Activated CD4-positive, alpha-beta T cell treated with anti-CD3 and anti-CD28 coated beads, Interleukin-2, amount 50 U/mL, for 16 hours (primary cell): ENCODE results near the gene PHRF1.
"Not testable (repeated sequence)": the region's sequence is repeated elsewhere in the genome, so short reads cannot be mapped to it uniquely, and the experiment has no call there.

Source experiments
- DNase-seq: peaks from one replicate; pipeline ENCODE4 v3.0.0-alpha.2; 2020

Gene PHRF1

DNA sequence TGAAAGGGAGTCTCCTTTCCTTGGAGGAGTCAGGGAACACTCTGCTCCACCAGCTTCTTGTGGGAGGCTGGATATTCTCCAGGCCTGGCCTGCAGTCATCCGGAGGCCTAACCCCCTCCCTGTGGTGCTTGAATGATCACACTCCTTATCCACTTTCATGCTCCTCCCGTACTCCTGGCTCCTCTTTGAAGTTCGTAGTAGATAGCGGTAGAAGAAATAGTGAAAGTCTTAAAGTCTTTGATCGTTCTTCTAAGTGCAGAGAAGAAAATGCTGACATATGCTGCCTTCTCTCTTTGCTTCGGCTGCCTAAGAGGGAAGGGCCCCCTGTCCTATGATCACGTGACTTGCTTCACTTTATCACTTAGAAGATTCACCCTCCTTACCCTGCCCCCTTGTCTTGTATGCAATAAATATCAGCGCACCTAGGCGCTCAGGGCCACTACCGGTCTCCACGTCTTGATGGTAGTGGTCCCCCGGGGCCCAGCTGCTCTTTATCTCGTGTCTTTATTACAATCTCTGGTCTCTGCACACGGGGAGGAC, 2.2 kb upstream of the PHRF1 start:
- DNase-seq, result not testable (repeated sequence)

DNA sequence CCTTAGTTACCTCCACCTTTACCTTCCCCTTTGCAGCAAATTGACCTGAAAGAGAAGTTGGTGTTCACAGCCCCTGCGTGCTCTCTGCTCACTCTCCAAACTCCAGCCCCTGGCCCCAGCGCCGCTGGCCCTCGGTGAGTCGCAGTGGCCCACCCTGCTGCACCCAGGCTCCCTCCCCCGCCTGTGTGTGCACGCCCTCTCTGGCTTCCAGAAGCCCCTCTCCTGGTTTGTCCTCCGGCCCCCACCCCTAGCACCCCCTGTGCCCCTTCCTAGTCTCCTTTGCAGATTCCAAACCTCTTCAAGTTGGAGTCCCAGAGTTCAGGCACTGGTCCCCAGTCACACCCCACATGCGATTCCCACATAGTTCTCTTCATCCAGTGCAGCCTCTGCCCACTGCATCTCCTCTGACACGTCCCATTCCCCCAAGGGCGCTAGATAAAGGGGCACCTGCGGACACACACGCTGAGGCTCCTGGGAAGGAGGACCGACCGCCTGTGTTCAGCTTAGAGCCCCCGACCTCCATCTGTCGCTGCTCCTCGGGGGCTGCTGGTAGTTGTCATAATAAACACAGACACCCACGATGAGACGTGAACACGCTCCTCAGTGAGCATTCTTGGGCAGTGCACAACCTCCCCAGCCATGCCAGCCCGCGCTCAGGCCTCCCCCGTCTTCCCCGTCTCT, 1.5 kb upstream of the PHRF1 start:
- DNase-seq, result no peak

DNA sequence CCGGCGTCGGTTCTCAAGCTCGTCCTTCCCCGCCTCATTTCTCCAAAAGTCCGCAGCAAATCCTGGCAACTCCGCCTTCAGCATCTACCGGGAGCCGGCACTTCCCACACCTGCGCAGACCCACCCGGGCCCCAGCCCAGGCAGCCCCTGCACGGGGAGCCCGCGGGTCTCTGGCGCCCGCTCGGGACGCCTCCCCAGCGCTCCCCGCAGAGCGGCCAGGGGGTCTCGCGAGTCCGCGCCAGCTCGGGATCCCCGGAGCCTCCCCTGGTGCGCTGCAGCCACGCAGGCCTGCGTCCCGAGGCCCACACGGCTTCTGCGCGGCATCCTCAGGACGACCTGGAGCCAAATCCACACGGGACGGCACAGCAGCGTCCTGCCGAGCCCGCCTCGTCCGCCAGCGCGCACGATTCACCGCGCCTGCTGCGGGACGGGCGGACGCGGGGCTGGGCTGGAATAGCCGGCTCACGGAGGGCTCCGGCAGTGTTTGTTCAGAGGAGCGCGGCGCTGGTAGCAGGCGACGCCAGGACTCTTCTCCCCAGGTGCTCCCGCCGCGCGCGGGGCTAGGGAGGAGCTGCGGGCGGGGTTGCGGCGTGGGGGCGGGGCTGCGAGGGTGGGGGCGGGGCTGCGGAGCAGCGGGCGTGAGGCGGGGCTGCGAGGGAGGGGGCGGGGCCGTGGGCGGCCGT, 816 bp upstream of the PHRF1 start:
- DNase-seq, result no peak

DNA sequence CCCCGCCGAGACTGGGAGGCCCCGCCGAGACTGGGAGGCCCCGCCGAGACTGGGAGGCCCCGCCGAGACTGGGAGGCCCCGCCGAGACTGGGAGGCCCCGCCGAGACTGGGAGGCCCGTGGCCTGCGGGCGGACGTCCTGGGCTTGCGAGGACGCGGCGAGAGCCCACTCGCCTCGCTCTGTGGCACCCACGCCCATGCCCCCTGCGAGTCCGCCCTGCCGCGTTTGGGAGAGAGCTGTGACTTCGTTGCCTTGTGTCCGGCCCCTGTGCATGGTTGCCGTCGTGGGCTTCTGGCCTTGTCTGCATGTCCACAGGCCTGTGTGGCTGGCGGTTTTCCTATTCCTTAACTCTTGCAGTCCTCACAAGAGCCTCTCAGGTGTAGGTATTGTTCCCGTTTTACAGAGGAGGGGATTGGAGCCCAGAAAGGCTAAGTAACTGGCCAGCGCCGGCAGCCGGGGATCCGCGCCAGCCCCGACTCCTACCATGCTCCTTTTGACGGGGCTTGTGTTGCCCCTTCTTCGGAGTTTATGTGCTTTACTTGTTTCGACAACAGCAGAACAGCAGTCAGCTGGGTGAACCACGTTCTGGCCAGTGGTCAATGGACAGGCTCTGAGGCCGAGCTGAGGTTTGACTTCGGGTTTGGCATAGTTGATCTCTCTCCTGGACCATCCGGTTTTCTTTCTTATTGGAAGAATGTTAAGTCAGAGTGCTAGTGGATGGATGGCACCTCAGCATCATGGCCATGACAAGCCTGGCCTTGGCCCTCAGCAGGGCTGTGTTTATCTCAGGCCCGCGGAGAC, 741 bp downstream of the PHRF1 start:
- no peak for DNase-seq

DNA sequence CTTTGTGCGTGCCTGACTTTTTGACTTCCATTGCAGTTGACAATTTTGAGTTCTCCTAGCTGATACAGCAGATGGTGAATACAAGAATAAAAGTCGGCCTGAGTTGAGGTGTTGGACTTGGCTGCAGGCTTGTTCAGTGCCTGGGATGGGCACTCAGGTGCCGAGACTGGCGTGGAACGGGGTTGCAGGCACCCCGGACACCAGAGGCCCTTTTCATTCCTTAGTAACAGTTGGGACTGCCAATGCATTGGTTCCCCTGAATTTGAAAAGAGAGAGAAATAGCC, 1.3 kb downstream of the PHRF1 start:
- DNase-seq, result no peak

DNA sequence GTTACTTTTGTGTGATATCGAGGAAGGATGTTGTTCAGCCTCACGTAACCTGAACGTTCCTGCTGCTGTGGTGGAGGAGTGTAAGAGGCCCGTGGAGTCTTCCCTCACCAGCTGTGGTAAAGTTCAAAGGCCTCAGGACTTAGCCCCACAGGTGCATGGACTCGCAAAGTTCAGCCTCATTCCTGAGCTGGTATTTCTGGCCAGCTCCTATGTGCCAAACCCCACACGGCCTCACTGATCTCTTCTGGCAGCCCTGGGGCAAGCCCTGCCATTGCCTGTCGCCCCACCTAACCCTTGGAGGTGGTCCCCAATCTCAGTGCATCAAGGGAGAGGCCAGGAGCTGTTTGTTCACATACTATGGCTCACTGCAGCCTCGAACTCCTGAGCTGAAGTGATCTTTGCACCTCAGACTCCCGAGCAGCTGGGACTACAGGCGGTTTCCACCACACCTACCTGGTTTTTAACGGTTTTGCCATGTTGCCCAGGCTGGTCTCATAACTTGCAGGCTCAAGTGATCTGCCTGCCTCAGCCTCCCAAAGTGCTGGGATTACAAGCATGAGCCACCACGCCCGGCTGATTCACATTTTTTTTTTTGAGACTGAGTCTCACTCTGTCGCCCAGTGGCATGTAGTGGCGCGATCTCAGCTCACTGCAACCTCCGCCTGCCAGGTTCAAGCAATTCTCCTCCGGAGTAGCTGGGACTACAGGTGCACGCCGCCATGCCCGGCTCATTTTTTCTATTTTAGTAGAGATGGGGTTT, 2.2 kb downstream of the PHRF1 start:
- no peak for DNase-seq

DNA sequence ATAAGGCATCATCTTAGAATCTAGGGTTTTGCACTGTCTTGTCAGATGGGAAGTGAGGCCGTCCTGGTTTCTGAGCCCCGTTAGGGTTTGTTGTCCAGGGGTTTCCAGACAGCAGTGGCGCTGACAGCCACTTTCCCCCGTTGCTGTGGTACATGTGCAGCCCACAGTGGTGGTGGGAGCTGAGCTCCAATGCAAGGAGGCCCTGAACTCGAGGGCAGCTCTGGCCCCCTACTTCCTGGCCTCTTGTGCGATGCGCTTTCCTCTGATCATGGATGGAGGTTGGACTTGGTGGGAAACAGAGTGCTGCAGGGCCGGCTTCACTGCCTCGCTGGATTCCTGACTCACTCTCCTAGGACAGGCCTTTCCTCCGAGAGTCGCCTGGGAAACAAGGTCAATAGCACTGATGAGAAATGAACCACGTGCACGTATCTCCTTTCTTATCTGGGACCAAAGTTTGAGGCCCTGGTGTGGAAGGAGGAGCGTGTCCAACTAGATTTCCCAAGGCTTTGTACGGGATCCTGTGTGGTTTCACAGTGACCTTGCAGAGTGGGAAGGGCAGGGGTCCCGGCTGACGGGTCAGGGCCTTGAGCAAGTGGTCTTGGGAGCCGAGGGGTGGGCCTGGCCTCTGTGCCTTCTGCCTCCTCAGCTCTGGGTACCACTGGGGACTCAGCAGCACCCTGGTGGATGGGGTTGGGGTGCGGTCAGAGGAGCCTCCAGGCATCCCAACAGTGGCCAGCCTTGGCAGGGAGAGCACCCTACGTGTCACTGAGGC, 3.7 kb downstream of the PHRF1 start:
- DNase-seq, result no peak

DNA sequence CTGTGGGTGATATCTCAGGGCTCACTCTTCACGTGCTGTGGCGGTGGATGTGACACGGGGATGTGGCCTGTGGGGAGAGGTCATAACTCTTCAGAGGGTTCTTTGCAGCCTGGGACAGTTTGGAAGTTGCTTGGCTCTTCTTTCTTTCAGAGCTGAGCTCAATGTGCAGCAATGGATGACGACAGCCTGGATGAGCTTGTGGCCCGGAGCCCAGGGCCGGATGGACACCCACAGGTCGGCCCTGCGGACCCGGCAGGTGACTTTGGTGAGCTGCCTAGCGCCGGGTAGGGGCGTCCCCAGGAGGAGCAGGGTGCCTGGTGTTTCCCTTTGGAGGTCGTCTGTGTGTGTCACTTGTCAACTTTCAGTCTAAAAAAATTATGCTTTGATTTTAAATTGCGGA, 5.1 kb downstream of the PHRF1 start:
- DNase-seq, result no peak

DNA sequence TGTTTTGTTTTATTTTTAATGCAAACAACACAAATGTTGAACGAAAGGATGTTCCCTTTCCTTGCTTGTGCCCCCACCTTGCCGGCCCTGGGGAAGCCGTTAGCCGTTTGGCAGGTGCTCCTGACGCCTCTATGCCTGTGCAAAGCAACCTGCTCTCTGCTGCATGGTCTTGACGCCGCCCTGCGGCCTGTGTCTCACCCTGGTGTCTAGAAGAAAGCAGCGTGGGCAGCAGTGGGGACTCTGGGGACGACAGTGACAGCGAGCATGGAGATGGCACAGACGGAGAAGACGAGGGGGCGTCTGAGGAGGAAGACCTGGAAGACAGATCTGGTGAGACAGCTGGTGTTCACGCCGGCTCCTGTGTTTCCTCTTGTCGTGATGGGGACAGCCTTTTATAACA, 5.5 kb downstream of the PHRF1 start:
- DNase-seq, result no peak

DNA sequence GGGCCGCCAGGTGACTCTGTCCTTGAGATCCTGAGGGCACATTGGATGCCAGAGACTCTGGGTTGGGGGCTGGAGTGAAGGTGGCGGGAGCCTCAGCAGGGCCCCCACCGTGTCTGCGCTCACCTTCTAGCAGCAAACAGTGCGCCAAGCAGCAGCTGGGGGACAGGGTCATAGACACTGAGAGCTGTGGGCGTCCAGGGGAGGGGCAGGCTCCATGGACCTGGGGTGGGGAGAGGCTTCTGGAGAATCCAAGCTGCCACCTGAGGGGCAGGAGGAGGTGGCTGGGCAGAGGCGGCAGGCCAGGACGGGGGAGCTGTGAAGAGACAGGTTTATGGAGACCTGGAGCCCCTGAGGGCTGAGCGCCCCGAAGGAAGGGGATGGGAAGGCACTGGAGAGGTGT, 8.0 kb downstream of the PHRF1 start:
- no peak for DNase-seq

DNA sequence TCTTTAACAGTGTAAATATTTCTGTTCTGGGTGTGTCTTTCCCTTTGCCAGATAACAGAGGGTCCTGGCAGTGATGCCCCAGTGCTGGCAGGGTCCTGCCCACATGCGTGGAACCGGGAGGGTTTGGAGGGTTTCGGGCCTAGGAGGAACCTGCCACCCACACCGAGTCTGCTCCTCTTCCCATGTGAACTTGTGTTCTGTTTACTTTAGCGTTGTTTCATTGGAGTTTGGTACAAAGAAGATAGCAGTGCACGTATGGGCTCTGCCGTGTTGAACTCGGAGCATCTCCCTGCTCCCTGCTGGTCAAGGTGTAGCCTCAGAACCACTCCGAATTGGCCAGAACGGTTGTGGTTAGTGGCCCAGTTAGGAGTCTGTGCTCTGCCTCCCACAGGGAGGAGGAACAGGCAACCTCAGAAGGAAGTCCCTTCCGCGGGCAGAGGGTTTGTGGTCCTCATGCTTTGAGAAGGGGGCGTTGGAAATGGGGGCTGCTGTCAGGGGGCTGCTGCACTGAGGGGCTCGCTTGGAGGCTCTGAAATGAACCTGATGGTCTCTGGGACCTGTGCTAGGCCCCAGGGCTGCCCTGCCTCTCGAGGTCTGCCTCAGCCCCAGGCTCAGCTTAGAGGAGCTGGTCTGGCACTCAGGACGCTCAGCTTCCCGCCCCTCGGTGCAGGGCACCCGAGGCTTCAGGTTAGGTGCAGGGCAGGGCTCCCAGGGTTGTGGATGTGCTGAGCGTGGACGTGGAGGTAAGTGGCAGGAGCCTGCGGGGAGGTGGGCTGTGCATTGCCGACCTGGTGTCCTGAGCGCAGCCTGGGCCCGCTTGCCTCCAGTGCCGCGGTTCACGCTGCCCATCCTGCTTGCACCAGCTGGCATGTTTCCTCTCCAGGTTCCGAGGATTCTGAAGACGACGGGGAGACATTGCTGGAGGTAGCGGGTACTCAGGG, 10.4 kb downstream of the PHRF1 start:
- DNase-seq, result no peak

DNA sequence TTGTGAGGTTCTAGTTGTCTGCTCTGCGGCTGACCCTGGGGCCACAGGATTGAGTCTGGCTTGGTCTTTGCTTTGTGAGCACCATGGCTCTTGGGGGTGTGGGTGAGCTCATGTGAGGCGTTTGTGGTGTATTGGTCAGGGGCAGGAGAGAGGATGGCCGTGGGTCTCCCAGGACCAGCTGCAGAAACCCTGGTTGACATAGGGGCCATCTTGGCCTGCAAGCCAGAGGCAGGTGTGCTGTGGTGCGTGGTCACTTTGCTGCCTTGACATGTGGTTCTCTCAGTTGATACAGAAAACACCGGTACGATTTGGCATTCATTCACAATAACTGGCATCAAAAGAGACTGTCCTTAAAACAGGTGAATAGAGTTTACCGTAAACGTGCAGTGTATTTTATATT, 11.3 kb downstream of the PHRF1 start:
- DNase-seq, result no peak

DNA sequence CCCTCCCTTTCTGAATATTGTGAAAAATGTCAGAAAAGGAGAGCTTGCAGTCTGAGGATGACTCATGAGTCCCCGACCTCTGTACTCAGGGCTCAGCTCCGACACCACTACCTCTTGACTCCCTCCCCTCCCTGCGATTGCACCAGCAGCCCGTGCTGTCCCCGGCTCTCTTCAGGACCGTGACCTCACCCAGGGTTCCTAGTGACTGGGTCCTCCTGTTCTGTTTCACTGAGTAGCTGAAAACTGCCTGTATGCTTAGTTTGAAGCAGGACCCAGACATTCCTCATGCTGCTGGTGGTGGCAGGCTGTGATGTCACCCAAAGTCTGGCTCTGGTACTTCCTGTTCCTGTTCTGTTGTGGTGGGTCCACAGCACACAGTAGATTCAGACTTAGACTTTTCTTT, 11.7 kb downstream of the PHRF1 start:
- peak; percentile 80 for DNase-seq

DNA sequence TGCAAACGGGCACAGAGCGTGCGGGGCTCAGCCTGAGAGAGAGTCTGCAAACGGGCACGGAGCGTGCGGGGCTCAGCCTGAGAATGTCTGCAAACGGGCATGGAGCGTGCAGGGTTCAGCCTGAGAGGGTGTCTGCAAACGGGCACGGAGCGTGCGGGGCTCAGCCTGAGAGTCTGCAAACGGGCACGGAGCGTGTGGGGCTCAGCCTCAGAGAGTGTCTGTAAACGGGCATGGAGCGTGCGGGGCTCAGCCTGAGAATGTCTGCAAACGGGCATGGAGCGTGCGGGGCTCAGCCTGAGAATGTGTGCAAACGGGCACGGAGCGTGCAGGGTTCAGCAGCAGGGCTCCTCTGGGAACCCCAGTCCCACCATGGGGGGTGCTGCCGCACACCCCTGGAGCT, 13.5 kb downstream of the PHRF1 start:
- DNase-seq, result no peak

DNA sequence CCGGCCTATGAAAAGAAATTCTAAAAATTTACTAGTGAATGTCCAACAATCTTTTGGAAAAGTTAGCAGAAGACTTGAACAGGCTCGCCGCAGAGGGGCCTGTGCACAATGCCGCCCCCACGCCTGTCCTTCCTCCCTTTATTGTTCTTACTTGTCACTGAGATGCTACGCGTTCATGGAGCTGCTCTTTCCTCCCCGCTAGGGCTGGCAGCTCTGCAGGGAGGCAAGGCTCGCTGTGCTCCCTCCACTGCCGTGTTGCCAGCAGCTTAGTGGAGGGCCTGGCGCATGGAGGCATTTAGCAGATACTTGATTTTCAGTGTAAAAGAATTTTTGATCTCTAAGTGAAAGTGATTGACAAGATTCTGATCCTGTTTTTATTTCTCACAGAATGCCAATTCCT, 14.7 kb downstream of the PHRF1 start:
- no peak for DNase-seq

DNA sequence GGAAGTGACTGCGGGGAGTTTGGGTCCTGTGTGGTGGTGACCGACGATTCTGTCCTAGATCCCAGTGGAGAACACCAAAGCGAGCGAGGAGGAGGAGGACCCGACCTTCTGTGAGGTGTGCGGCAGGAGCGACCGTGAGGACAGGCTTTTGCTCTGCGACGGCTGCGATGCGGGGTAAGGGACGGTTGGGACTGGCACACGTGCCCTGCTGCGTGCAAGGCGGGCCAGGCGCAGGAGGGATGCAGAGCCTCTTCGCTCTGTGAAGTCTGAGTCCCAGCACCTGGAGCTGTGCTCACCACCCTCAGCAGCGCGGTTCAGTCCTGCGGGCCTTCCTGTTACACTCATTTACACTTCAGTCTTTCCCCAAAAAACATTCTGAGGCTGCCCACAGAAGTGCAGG, 16.2 kb downstream of the PHRF1 start:
- no peak for DNase-seq

DNA sequence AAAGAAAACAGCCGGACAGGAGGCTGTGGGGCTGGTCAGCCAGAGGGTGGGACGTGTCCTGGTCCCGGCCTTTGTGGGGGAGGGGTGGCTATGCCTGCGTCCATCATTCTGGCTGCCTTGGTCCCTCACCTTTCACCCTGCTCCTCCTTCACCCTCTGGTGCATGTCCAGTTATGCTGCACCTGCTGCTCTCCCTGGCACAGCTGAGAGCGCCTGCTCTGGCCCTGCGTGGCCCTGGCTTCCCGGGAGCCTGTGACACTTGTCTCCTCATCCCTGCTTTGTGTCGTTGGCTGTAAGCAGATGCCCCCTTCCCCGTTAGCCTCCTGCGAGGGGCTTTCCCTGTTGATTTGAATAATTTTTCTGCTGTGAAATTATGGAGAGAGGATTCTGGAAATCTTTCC, 16.6 kb downstream of the PHRF1 start:
- DNase-seq, result no peak

DNA sequence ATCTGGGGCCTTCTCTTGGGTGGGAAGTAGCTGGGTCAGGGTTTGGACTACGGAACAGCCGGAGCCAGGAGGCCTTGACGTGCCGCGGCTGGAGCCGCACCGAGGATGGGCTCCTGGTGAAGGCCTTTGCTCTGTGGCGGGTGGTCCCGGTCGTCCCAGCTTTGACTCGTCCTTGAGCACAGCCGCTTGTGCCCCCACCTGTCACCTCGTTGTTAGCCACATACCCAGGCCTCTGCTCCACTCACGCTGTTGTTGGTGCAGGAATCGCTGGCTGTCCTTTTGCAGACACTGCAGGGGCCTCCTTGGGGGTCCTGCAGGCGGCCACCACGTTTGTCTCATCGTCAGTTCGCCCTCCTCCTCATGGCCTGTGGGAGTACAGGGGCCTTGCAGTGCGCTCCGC, 17.1 kb downstream of the PHRF1 start:
- DNase-seq, result no peak

DNA sequence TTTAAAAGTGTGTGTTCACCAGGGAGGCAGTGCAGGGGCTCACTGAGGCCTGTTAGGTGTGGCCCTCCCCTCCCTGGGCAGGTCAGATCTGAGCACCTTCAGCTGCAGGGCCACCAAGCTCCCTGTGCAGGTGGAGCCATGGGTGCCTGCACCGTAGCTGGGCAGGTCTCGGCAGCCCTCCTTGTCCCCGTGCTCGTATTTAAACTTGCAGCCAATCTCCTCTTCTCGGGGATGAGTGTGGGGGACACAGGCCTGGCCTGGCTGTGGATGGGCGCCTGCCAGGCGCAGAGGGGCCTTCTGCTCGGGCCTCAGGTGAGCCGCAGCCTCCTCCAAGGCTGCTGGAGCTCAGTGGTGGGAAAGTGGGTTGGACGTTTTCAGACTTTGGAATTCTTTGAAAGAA, 19.1 kb downstream of the PHRF1 start:
- no peak for DNase-seq

DNA sequence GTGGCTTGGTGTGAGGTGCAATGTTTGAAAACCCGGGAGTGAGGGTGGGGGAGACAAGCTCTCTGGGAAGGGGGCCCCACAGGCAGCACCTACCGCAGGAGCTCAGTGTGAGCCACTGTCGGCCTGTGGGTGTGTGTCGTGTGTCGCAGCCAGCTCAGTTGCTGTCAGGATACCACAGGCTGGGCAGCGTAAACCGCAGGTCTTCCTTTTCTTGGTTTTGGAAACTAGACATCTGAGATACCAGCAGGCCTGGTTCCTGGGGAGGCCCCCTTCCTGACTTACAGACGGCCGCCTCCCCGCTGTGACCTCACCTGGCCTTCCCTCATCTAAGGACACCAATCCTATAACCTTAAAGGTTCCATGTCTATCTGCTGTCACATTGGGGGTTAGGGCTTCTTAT, 20.1 kb downstream of the PHRF1 start:
- peak; percentile 34 for DNase-seq

DNA sequence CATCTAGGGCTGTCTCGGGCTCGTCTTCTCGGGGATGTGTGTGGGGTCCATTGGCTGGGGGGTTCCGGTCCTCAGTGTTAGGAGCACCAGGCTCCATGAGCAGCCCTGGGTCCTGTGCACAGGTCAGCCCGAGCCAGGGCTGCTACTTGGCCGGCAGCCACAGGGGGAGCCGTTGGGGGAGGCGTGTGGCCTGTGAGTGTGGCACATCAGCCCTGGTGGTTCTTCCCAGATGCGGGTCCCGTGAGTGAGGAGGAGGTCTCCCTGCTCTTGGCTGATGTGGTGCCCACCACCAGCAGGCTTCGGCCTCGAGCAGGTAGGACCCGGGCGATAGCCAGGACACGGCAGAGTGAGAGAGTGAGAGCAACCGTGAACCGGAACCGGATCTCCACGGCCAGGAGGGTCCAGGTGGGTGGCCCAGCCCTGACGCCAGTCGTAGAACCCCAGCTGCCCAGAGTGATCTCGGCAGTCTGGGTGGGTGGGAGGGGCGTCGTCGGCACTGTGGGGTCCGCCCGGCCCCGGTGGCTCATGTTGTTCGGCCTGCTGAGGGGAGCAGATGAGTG, 21.0 kb downstream of the PHRF1 start:
- no peak for DNase-seq
